IPS-18a (cell line): ENCODE measurements around the gene NDUFS2.

Experiments
- H3K27ac ChIP-seq: one replicate; pipeline ENCODE4 v1.5.1; 2013; ENCODE audit warnings: low read length
- H3K27me3 ChIP-seq: one replicate; pipeline ENCODE4 v1.6.1; 2013; ENCODE audit warnings: mild to moderate bottlenecking, low read length; ENCODE audit not compliant: control insufficient read depth, insufficient read depth
- H3K36me3 ChIP-seq: one replicate; pipeline ENCODE4 v1.6.1; 2013; ENCODE audit warnings: low read depth, low read length; ENCODE audit not compliant: control insufficient read depth
- H3K4me1 ChIP-seq: one replicate; pipeline ENCODE4 v1.6.1; 2013; ENCODE audit warnings: low read depth, low read length; ENCODE audit not compliant: control insufficient read depth
- H3K4me3 ChIP-seq: one replicate; pipeline ENCODE4 v1.5.1; 2013; ENCODE audit warnings: low read length
- H3K9ac ChIP-seq: one replicate; pipeline ENCODE4 v1.6.1; 2013; ENCODE audit warnings: mild to moderate bottlenecking, low read length, moderate library complexity
- H3K9me3 ChIP-seq: one replicate; pipeline ENCODE4 v1.6.1; 2013; ENCODE audit warnings: low read depth, low read length; ENCODE audit not compliant: control insufficient read depth

NDUFS2 gene

DNA sequence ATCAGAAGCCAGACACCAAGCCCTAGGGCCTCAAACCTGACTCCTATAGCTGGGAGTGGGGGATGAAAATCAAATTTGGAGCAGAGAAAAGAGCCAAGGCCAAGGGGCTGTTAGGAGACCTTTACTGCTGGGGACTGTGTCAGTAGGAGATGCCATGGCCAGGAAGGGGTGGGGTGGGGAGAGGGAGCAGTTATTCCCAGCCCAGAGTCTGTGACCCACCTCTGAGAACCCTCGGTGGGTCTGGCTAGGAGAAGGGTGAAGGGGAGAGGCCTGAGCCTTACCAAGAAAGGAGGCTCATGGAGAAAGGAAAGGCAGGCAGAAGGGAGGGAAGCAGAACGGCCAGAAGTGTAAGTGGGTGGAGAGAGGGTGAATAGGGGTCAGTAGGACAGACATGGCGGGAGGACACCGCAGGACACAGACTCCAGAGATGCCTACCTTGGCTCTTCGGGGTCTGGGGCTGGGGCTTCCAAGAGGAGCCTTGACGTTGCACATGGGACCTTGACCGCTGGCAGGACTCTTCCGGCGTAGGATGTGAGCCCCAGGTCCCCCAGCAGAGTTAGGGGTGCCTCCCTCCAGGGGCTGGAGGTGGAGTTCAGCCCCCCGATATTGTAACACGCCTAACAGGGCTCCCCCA lies 4.5 kb upstream of the NDUFS2 start:
- Histone ChIP-seq H3K27me3 (no peaks in the 10 kb centered on the region), H3K9ac (no peak overlapping the region), H3K36me3 (peaks cover 5% of the 10 kb centered on the region), H3K9me3 (no peaks in the 10 kb centered on the region), H3K27ac (no peak overlapping the region), H3K4me1 (peaks cover 50% of the 10 kb centered on the region), H3K4me3 (peak overlapping the region; percentile 15)

DNA sequence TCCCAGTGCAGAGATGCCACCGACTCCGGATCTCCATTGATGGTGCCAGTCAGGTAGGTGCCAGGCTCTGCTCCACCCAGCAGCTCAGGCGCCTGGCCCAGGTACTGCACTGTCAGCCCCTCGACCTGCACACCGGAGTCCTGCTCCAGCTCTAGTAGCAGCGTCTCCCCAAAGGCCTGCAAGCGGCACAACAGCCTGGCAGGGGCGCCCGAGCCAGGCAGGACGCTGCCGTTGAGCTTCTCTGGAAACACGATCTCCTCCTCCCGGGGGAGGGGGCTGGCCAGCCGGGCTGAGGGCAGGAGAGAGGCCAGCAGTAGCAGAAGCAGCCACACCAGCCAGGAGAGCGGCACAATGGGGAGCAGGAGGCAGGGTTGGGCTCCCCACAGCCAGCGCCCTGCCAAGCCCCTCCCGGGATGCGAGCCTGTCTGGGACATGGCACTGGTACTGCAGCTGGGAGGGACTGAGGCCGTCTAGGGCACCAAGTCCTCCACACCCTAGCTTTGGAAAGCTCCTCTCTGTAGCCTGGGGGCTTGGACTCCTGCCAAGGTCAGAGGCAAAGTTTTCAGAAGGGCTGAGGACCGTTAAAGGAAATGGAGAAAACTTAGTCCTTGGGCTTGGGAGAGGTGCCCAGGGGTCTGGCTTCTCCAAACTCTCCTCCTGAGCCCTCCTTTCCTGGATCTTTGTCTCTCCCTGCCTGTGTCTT lies 3.8 kb upstream of the NDUFS2 start:
- Histone ChIP-seq H3K4me1 (peaks cover 50% of the 10 kb centered on the region), H3K9me3 (no peaks in the 10 kb centered on the region), H3K4me3 (peak overlapping the region; percentile 31), H3K9ac (peak overlapping the region; percentile 19), H3K27me3 (no peaks in the 10 kb centered on the region), H3K36me3 (peaks cover 5% of the 10 kb centered on the region), H3K27ac (no peak overlapping the region)

DNA sequence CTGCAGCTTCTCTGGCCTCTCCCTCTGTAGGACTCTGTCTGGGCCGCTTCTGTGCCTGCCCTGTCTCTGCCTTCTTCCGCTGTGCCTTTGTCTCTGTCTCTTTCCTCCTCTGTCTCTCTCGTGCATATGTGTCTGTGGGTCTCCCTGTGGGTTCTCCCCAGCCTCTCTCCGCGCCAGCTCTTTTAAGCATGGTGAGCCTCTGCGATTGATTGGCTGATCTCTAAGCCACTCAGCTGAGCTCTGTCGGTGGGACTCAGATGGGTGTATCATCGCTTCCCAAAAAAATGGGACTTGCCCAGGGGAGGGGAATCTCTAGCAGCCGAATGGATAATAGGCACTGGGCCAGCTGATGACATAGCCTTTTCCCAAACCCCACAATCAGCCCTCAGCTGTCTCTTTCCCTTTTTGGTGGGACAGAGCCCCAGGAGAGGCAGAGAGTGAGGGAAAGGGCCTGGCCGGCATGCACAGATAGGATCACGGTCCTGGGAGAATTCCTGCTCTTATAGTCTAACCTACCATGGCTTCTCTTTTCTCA lies 3.2 kb upstream of the NDUFS2 start, which contains the start of gene ADAMTS4:
Gene ADAMTS4, minus strand, starts transcription at position 158 of the 535 bp plus-strand sequence. CDS start 427 bp downstream, outside the sequence.
- H3K9me3 ChIP-seq: no peaks in the 10 kb centered on the region
- H3K27ac ChIP-seq: no peak within 1 kb of the TSS
- peak within 1 kb of the TSS; percentile 31 for H3K4me3 ChIP-seq
- H3K9ac ChIP-seq: peak within 1 kb of the TSS; percentile 19
- H3K4me1 ChIP-seq: peaks cover 50% of the 10 kb centered on the region
- H3K36me3 ChIP-seq: peaks cover 6% of the 10 kb centered on the region
- H3K27me3 ChIP-seq: no peaks in the 10 kb centered on the region

DNA sequence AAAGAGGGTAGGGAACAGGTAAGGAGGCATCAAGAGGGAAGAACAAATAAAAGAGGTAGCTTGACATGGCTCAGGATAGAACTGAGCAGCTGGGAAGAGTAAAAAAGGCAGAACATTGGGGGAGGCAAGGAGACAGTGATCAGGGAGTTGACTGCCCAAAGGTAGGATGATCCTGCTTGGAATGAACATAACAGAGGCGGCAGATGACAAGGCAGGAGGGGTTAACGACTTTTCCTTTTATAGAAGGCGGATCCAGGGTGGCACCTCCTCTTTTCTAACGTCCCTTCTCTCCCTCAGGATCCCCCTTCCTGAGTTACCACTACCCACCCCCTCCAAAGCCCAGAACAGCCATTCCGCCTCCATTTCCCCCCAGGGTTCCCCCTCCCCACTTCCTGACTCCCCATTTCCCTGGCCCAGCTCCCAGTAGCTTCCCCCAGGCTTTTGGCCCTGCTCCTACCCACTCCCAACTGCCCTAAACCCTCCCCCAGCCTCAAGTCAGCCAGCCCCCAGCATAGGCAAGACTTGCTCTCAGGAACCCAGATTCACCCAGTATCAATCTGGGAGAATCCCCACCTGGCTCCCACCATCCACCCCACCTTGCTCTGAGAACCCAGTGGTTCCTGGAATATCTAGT lies 2.5 kb upstream of the NDUFS2 start:
- peaks cover 50% of the 10 kb centered on the region for H3K4me1 ChIP-seq
- peaks cover 12% of the 10 kb centered on the region for H3K36me3 ChIP-seq
- no peak overlapping the region for H3K27ac ChIP-seq
- no peak overlapping the region for H3K4me3 ChIP-seq
- no peaks in the 10 kb centered on the region for H3K9me3 ChIP-seq
- no peaks in the 10 kb centered on the region for H3K27me3 ChIP-seq
- H3K9ac ChIP-seq: peak overlapping the region; percentile 19

DNA sequence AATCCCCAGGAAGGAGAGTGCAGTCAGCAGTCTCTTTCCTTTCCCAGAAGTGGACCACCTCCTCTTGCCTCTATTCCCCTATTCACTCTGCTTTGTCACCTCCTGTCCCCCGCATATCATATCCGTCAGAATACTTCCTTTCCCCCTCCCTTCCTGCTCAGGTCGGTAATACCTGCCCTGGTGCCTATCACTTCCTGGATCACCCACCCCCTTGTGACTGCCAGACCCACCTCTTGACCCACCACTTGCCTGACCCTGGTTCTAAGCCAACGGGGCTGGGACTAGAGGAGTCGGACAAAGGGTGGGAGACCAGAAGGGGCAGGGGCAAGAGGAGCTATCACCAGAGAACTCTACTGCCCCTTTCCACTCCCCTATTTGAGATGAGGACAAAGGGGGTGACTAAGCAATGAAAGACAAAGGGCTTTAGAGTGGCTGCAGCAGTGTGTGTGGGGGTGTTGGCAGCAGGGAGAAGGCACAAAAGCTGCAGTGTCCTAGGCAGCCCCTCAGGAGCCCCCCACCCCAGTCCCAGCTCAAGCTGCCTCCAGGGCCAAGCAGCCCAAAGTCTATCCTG lies 1.7 kb upstream of the NDUFS2 start:
- H3K9me3 ChIP-seq: no peaks in the 10 kb centered on the region
- peaks cover 50% of the 10 kb centered on the region for H3K4me1 ChIP-seq
- no peaks in the 10 kb centered on the region for H3K27me3 ChIP-seq
- H3K4me3 ChIP-seq: no peak overlapping the region
- H3K36me3 ChIP-seq: peaks cover 8% of the 10 kb centered on the region
- H3K27ac ChIP-seq: peak overlapping the region; percentile 45
- H3K9ac ChIP-seq: peak overlapping the region; percentile 92

DNA sequence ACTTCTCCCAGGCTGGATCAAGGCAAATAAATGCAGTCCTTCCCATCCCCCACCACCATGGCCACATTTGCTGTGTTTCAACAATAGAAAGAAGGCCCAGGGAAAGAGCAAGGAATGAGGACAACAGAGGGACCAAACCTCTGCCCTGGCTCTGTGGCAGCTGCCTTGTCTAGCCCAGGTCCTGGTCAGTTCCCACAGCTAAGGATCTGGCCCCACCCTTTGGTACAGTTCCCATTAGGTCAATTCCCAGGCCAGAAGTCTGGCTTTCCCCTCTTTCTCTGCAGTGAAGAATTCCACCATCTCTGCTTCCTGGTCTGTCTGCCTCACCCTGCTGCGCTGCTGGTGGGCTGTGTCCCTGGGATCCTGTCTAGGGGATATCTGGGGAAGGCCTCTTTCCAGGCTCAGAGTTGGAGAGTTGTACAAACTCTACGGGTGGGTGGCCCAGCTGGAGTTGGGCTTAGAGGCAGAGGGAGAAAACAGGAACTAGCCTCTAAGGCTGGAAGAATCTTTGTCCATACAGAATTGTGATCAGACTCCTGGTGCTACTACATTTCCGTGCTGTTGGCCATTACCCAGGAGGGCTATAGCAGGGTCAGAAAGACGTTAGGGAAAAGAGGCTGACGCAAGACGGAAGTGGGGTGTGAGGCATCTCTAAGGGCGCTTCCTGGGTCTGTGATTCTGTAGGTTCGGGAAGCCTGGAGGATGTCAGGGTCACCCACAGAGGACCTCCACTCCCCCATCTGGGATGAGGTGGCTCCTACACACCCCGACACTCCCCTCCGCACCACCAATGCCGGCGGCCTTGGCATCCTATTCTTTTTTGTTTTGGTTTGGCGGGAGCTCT lies 953 bp upstream of the NDUFS2 start:
- H3K9ac ChIP-seq: peak overlapping the region; percentile 92
- peak overlapping the region; percentile 45 for H3K27ac ChIP-seq
- no peaks in the 10 kb centered on the region for H3K27me3 ChIP-seq
- H3K4me1 ChIP-seq: peaks cover 50% of the 10 kb centered on the region
- peaks cover 9% of the 10 kb centered on the region for H3K36me3 ChIP-seq
- H3K9me3 ChIP-seq: no peaks in the 10 kb centered on the region
- peak overlapping the region; percentile 97 for H3K4me3 ChIP-seq

DNA sequence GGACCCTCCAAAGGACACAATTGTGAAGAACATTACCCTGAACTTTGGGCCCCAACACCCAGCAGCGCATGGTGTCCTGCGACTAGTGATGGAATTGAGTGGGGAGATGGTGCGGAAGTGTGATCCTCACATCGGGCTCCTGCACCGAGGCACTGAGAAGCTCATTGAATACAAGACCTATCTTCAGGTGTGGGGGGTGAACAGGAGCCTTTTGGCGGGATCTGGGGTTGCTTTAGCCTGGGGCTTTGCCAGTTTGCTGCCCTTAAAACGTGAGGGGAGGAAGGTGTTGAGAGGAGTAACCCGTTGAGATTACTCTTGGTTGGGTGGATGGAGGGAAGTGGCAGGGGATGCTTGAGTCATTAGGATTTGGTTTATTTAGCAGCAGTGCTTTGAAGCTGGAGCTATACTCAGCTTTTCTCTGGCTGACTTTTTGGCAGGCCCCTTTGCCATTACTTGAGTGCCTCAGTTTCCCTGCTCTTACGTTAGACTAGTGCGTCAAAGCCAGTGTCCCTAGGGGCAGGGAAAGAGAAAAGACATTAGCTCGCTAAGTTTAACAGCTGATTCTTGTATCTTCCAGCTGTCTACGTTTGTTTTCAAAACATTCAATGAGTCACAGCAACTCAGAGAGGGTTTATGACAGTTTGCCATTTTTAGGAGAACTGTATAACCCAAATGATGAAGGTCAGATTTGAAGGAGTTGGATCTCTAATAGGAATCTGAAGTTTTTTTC lies 4.4 kb downstream of the NDUFS2 start:
- Histone ChIP-seq H3K9ac (no peak overlapping the region), H3K4me3 (no peak overlapping the region), H3K27ac (no peak overlapping the region), H3K27me3 (no peaks in the 10 kb centered on the region), H3K9me3 (no peaks in the 10 kb centered on the region), H3K4me1 (peaks cover 6% of the 10 kb centered on the region), H3K36me3 (peaks cover 48% of the 10 kb centered on the region)

DNA sequence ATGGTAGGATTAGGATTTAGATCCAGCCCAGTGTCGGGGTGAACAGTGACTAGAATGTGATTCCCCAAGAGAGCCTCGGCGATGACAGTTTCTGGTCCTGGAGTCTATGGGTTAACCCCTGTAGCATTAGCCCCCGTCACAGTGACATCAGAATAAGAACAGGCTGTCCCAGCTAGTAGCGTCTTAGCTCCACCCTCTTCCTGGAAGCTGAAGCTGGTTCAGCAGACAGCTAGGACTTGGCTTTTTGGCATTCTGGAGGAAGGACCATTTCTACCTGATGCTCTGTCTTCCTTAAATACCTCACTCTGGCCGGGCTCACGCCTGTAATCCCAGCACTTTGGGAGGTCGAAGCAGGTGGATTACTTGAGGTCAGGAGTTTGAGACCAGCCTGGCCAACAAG lies 5.0 kb downstream of the NDUFS2 start:
- Histone ChIP-seq H3K27ac (no peak overlapping the region), H3K4me3 (no peak overlapping the region), H3K9ac (no peak overlapping the region)

DNA sequence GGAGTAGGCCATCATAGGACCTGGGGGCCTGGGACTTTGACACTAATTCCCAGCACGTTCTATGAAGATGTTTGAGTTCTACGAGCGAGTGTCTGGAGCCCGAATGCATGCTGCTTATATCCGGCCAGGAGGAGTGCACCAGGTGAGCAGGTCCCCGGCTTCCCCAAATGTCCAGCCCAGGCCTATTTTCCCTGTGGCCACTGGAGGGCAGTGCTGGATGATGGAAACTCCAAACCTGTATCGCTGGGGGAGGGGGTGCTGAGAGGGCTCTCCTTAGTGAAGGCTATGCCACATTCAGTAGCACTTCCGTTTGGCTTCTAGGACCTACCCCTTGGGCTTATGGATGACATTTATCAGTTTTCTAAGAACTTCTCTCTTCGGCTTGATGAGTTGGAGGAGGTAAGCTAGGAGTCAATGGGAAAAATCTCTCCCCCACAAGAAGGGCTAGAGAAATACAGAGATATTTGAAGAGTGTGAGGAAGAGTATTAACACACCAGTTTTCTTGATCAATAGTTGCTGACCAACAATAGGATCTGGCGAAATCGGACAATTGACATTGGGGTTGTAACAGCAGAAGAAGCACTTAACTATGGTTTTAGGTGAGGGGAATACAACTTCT lies 7.7 kb downstream of the NDUFS2 start:
- Histone ChIP-seq H3K9me3 (no peaks in the 10 kb centered on the region), H3K36me3 (peaks cover 71% of the 10 kb centered on the region), H3K4me3 (no peak overlapping the region), H3K27ac (no peak overlapping the region), H3K27me3 (no peaks in the 10 kb centered on the region), H3K4me1 (peaks cover 3% of the 10 kb centered on the region), H3K9ac (no peak overlapping the region)

More for the DNA sequence above, 5.0 kb downstream of the NDUFS2 start:
- peaks cover 3% of the 10 kb centered on the region for H3K4me1 ChIP-seq
- H3K36me3 ChIP-seq: peaks cover 54% of the 10 kb centered on the region
- no peaks in the 10 kb centered on the region for H3K27me3 ChIP-seq
- no peaks in the 10 kb centered on the region for H3K9me3 ChIP-seq

DNA sequence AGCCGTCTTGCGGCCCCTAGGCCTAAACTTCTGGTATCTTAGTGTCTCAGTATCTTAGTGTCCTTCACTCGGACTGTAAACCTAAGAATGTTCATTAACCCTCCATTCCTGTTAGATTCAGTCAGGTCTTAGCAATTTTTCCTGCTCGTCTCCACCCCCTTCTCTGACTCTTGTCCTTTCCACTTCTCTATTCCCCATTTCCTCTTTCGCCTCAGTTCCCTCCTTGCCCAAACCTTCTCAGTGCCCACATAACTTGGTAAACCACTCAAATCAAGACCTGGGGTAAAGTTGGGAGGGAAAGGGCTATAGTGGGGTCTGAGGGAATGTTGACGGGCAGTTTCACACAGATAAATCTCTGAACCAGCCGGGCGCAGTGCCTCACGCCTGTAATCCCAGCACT lies 12.2 kb downstream of the NDUFS2 start:
- no peak overlapping the region for H3K4me3 ChIP-seq
- H3K4me1 ChIP-seq: peaks cover 16% of the 10 kb centered on the region
- H3K9ac ChIP-seq: no peak overlapping the region
- H3K9me3 ChIP-seq: no peaks in the 10 kb centered on the region
- H3K27ac ChIP-seq: no peak overlapping the region
- no peaks in the 10 kb centered on the region for H3K27me3 ChIP-seq
- peaks cover 53% of the 10 kb centered on the region for H3K36me3 ChIP-seq
